Activated CD8-positive, alpha-beta memory T cell treated with anti-CD3 and anti-CD28 coated beads, Interleukin-2, amount 50 U/mL, for 24 hours (primary cell): ENCODE data around the gene CD72.
A peak's percentile ranks its signal among the peaks of the same experiment; 100 is the strongest.
"Not testable (repeated sequence)": the region's sequence is repeated elsewhere in the genome, so short reads cannot be mapped to it uniquely, and the experiment has no call there.

ENCODE experiments used
- DNase-seq: peaks from one replicate; pipeline ENCODE4 v3.0.0-alpha.2; 2020; ENCODE audit errors: extremely low read depth

The CD72 gene

GRCh38 chr9:35649431-35650340, 31.5 kb upstream of the CD72 start:
- no peak for DNase-seq

GRCh38 chr9:35646533-35647265, 28.5 kb upstream of the CD72 start:
- peak; percentile 70 for DNase-seq

- no peak for DNase-seq
Measured at GRCh38 chr9:35646153-35646532, 27.9 kb upstream of the CD72 start.

- not testable (repeated sequence) for DNase-seq
Measured at GRCh38 chr9:35645736-35646135, 27.5 kb upstream of the CD72 start.

- DNase-seq, result no peak
Measured at GRCh38 chr9:35643046-35643445, 24.8 kb upstream of the CD72 start.

DNA sequence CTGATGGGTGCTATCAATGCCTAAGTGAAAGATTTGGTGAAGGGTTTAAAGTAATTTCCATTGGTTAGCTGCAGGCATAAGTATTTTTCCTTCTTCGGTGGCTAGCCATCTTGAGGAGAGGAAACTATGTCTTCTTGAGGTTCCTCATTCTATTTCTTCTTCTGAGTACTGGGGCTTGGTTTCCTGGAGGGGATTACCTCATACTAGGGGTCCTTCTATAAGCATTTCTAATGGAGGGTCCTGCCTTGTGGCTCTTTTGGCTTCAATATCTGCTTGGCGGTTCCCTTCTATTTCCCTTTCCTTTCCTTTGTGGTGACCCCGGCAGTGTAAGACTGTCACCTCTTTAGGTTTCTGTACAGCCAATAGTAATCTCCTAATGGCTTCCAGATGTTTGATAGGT, 23.3 kb upstream of the CD72 start:
- not testable (repeated sequence) for DNase-seq

DNA sequence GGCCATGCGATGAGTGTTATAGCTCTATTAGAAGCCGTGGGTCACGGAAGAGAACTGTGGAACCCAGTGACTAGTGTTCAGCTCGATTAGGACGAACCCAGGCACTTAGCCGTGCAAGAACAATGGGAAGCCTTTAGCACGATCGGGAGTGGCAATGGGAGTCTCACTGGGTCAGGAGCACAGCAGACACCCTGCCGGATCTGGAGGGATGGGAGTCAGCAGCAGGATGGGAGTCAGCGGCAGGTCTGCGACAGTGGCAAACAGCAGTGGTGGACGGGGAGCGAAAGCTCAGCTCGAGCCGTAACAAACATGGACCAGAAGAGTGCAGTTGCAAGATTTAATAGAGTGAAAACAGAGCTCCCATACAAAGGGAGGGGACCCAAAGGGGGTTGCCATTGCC, 22.2 kb upstream of the CD72 start:
- not testable (repeated sequence) for DNase-seq

- no peak for DNase-seq
Measured at GRCh38 chr9:35639631-35640030, 21.4 kb upstream of the CD72 start.

- DNase-seq, result not testable (repeated sequence)
Measured at GRCh38 chr9:35639225-35639624, 21.0 kb upstream of the CD72 start.

DNA sequence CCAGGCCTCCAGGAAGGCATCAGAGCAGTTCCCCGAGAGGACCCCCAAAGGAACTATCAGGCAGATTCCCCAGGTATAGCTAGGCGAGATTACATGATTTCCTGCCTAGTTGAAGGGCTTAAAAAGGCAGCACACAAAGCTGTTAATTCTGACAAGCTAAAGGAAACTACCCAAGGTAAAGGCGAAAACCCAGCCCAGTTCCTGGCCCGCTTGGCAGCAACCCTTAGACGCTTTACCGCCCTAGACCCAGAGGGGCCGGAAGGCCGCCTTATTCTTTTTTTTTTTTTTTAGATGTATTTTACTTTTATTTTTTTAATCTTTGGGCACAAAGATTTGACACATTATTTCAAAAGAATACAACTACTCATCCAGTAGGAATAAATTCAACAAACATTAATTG, 20.5 kb upstream of the CD72 start:
- DNase-seq, result not testable (repeated sequence)

GRCh38 chr9:35637427-35637955, 19.3 kb upstream of the CD72 start:
- not testable (repeated sequence) for DNase-seq

DNA sequence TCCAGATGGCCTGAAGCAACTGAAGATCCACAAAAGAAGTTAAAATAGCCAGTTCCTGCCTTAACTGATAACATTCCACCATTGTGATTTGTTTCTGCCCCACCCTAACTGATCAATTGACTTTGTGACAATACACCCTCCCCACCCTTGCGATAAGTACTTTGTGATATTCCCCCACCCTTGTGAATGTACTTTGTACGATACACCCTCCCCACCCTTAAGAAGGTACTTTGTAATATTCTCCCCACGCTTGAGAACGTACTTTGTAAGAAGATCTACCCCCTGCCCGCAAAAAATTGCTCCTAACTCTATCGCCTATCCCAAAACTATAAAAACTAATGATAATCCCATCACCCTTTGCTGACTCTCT, 18.6 kb upstream of the CD72 start:
- not testable (repeated sequence) for DNase-seq

DNA sequence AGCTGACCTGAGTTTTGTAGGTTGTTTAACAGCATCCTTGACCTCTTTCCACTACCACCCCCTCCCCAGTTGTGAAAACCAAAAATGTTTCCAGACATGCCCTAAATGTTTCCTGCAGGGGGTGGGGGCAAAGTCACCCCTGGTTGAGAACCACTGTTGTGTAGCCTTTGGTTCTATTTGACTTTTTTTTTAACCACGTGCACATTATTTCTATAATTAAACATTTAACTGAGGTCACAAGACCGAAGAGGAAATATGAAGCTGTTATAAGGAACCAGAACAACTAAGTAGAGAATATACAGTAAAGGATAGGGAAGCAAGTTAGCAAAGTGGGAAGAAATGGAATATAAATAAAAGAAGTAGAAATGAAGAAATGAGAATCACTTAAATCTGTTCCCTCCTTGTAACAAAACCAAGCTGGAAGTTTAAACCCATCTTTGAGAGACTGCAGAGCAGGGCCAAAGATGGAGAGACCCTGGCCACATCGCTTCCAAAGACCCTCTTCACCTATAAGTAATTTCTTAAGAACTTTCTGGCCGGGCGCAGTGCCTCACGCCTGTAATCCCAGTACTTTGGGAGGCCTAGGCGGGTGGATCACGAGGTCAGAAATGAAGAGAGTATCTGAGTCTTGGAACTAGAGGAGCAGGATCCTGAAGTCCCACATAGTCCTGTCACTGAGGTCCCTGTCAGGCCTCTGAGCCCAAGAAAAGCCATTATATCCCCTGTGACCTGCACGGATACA, 18.1 kb upstream of the CD72 start:
- DNase-seq, result no peak

- no peak for DNase-seq
Measured at GRCh38 chr9:35635730-35636129, 17.5 kb upstream of the CD72 start.

DNA sequence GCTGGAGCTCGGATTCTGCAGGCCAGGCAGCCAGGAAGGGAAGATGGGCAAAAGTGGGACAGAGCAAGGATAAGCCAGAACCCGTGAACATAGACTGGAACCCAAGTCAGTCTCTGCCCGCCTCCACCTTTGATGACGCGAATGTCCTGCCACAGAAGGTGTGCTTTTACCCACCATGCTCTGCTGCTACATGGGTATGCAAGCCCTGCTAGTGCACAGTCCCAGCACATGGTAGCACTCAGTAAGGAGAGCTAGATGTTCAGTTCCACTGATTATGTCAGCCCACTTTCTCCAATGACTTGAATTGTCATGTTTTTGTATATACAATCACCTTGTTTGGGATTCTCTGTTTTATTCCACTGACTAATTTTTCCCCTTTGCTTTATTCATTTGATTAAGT, 11.4 kb upstream of the CD72 start:
- DNase-seq, result no peak

DNA sequence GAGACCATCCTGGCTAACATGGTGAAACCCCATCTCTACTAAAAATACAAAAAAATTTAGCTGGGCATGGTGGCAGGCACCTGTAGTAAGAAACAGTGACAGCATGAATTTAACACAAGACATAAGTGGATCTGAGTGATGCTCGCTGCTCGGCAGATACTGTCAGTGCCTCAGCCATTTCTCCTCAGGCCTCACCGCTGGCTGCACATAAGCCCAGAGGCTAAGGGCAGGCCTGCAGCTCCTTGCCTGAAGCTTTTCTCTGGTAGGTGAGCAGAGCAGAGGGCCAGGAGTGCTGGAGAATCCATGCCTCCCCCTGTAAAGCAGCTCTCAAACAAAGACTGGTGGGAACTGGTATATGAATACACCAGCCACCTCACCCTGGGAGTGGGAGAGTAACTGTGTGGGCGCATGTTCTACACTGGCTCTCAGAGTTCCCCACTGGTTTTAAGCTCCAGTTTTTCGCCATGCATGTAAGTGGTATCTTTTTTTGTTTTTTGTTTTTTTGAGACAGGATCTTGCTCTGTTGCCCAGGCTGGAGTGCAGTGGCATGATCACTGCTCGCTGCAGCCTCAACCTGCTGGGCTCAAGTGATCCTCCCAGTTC, 10.3 kb upstream of the CD72 start:
- DNase-seq, result no peak

DNA sequence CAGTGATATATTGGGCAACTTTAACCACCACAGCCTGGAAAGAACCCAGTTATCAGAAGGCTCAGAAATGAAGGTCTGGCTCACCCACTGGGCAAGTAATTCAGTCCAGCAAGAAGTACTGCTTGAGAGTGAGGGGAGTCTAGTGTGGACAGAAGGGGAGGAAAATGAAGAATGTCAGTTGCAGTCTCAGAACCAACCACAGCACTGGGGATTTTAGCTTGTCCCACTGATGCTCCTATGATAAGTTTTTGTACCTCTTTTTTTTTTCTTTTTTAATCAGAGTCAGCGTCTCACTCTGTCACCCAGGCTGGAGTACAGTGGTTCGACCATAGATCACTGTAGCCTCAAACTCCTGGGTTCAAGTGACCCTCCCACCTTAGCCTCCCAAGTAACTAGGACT, 9.4 kb upstream of the CD72 start:
- DNase-seq, result no peak

- no peak for DNase-seq
Measured at GRCh38 chr9:35619800-35620158, 1.6 kb upstream of the CD72 start.

DNA sequence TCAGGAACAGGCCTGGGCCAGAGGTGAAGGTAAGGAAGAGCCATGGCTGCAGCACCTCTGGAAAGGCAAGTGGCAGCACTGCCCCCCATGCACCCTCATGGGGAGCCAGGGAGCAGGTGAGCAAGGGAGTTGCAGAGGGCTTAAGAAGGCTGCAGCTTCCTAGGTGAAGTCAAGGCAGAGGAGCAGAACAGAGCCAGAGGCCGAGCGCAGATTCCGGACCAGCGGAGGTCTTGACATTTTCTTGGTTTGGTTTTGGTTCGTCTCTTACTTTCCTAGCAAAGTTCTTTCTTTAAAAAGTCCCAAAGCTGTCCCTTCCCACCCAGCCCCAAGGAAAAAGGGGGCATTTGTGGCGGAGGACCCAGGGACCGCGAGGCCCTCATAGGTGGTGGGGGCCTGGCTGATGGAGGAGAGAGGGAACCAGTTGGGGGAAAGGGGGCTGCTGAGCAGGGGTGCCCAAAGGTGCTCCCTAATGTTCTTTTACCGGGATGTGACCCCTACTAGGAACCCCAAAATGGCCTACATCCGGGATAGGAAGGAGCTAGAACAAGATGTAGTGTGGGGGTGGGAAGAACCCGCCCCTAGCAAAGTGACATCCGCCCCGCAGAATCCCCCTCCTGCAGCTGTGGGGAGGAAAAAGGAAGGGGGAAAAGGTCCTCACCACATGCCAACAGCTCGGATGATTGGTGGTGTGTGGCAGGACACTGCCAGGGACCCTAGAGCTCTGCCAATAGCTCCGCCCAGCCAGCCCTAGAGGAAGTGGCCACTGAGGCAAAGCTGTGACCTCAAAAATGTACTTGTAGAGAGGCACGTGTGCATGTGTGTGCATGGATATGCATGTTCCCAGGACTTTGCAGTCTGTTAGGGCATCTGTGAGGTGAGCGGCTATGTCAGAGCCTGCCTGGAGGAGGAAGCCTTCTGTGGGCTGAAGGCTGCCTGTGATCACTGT, 914 bp upstream of the CD72 start:
- DNase-seq, result no peak

DNA sequence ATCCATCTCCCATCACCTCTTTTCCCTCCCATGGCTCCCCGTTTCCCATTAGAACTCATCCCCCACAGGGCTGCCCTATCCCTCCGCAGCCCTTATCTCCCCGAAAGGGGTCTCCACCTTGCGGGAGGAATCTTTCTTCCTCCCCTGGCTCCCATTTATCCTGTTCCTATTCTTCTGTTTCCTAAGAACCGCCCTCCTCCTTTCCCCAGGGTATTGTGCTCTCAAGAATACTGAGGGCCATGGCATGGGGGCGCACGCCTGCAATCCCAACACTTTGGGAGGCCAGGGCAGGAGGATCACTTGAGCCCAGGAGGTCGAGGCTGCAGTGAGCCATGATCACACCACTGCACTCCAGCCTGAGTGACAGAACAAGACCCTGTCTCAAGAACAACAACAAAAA, 665 bp downstream of the CD72 start:
- DNase-seq, result no peak
